Dedifferentiated amniotic fluid mesenchymal stem cell (primary cell): ENCODE data around the gene CTDSP2.
"Not testable (repeated sequence)": the region's sequence is repeated elsewhere in the genome, so short reads cannot be mapped to it uniquely, and the experiment has no call there.

Experiments used
- DNase-seq: peaks from one replicate; pipeline ENCODE4 v3.0.0-alpha.2; 2016; ENCODE audit errors: extremely low spot score

Gene CTDSP2

GRCh38 chr12:57846577-57847319 lies at the start of gene CTDSP2:
CTDSP2 (minus strand) TSS chr12:57846729; CDS start chr12:57846435, 294 bp downstream.
- DNase-seq, result peak; percentile 98

GRCh38 chr12:57896115-57896433 lies 49.5 kb upstream of the CTDSP2 start:
- no peak for DNase-seq

GRCh38 chr12:57895389-57896114 lies 49.0 kb upstream of the CTDSP2 start:
- no peak for DNase-seq

DNA sequence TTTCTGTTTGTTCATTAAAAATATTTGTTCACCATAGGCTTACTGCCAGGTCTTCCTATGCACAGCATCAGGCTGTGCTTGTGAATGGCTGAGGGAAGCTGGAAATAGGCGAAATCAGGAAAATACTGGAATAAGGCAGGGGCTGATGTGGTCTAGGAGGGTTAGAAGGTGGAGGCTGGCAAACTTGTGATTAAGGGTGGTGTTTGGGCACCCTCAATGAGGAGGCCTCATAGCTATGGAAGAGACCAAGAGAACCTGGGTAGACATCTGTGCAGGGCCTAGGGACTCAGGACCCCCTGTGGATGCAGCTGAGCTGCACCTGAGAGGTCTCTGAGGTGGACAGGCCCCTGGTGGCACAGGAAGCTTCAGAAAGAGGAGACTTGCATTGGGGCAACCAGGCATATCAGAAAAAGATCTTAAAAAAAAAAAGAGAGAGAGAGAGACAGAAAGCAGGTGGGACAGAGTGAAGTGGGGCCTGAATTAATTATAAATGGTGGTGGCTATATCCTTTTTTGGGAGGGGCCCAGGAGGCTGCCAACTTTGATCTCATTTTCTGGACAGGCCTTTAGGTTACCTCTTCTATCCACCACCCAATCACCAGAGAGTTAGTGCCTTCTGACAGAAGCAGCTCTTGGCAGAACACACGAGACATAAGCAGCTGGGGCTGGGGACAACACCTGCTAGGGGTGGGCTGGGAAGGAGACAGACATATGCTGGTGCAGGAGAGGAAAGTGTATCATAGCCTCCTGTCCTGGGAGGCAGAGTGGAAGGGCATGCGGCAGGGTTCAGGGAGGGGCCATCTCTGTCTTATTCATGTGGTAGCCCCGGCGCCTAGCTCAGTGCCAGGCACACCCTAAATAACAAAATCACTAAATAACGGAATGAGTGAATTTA lies 48.1 kb upstream of the CTDSP2 start:
- DNase-seq, result no peak

- DNase-seq, result peak; percentile 96
Measured at GRCh38 chr12:57893431-57894353, 47.2 kb upstream of the CTDSP2 start.

GRCh38 chr12:57892232-57892972 lies 45.9 kb upstream of the CTDSP2 start:
- no peak for DNase-seq

DNA sequence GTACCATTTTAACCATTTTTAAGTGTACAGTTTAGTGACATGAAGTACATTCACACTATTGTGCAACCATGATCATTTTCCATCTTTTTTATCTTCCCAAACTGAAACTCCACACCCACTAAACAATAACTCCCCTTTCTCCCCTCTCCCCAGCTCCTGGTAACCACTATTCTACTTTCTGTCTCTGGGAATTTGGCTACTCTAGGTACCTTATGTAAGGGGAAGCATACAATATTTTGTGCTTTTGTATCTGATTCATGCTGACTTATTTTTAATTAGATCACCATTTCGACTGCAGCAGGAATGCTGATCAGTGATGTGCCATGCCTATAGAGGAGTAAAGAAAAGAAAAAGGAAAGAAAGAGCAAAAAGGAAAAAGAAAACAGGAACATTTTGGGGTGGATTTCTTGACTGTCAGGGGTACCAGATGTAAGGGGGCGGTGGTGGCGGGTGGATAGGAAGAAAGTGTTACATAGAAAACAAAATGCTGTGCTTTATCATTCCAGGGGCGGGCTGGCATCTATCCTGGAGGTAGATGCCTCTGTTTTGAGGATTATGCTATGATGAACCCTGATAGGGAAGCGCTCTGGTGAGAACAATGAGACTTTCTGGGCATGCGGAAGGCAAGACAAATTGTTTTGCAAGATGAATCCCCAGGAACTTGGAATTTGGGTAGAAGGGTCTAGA lies 45.2 kb upstream of the CTDSP2 start:
- DNase-seq, result no peak

DNA sequence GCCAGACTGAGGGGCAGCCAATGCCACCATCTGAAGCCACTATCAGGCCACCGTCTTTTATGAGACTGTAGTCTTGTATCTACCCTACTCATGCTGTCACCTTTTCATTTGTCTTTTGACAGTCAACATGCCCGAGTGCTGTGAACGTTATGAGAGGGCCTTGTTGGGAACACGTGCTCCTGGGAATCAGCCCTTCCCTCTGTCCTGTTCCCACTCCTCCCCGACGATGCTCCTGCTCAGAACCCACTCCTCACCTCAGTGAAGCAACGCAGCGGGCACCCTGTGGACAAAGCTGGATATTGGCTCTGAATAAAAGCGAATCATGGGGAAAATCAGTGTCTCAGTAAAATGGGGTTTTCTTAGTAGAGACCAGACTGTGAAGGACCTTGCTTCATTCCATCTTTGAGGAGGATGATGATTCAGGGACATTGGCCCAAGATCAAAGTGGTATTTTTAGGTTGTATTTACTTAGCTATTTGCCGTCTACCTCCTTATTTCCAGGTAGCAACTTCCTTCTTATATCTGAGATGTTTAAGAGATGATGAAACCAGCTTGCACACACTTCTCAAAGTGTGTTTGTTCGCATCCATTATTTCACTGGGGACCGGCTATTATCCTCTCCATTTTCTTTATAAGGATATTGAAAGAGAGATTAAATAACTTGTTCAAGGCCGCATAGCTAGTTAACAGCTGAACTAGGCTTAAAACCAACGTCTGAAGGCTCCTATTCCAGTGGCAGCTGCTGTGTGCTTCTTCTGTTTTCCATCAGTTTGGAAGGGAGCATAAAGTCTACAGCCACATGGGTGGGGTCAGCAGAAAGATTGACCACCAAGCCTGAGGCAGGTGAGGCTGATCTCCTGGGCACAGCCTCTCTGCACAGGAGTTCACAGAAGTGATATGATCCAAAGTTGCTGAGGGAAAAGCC lies 43.9 kb upstream of the CTDSP2 start:
- no peak for DNase-seq

- DNase-seq, result peak; percentile 78
Measured at GRCh38 chr12:57889500-57889989, 43.0 kb upstream of the CTDSP2 start.

- DNase-seq, result peak; percentile 39
Measured at GRCh38 chr12:57888409-57889157, 42.1 kb upstream of the CTDSP2 start.

DNA sequence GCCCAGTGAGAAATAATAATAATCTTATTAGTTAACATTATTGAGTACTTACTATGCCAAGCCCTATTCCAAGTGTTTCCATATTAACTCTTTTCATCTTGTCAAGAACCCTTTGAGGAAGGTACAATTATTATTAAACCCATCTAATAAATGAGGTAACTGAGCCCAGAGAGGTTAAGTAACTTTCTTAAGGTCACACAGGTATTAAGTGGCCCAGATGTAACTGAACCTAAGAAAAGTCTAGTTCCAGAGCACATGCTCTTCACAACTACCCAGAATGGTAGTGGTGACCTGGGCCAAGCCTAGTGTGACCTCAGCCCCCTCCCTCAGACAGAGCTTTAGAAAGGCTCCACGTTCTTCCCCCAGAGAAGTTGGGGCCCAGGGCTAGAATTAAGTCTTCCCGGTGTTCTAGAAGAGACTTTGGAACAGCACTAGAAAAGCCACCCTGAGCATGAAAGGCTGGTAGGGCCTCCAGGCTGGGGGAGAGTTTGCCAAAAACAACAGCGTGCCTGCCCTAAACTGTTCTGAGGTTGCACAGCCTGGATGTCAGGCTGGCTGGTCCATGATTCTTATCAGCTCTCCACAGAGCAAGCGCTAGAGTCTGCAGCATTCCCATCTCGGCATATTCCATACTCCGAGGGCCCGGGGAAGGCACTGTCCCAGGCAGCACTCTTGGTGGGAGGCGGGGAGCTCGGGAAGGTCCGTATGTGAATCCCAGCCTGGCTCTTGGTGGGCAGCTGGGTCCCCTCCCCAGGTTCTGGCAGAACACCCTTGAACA lies 41.3 kb upstream of the CTDSP2 start:
- peak; percentile 73 for DNase-seq

DNA sequence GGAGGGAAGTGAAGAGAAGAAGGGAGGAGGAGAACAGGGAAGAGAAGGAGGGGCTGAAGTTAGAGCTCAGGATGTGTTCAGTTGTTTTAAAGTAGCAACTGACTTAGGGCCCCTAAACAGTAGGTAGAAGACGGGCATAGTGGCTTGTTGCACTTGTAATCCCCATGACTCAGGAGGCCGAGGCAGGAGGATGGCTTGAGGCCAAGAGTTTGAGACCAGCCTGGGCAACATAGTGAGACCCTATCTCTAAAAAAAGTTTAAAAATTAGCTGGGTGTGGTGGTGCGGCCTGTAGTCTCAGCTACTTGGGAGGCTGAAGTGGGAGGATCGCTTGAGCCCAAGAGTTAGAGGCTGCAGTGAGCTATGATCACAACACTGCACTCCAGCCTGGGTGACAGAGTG lies 40.4 kb upstream of the CTDSP2 start:
- DNase-seq, result not testable (repeated sequence)

- DNase-seq, result no peak
Measured at GRCh38 chr12:57886542-57886941, 40.0 kb upstream of the CTDSP2 start.

- DNase-seq, result no peak
Measured at GRCh38 chr12:57885207-57885606, 38.7 kb upstream of the CTDSP2 start.

GRCh38 chr12:57883700-57884099 lies 37.2 kb upstream of the CTDSP2 start:
- DNase-seq, result no peak

DNA sequence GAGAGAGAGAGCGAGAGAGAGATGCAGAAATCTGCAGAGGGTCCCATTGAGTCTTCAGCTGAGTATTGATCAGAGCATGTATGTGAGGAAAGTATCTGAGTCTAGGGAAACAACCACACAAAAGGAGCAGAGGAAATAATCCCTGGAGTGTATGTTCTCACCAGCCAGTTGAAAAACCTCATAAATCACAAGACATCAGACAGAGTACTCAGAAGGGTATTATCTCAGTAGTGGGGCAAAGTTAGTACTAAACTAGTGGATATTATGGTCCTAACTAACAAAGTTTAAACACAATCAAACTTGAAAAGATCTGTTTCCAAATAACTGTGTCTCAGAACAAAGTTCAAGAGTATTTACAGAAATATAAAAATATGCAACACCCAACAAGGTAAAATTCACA lies 36.5 kb upstream of the CTDSP2 start:
- DNase-seq, result no peak

DNA sequence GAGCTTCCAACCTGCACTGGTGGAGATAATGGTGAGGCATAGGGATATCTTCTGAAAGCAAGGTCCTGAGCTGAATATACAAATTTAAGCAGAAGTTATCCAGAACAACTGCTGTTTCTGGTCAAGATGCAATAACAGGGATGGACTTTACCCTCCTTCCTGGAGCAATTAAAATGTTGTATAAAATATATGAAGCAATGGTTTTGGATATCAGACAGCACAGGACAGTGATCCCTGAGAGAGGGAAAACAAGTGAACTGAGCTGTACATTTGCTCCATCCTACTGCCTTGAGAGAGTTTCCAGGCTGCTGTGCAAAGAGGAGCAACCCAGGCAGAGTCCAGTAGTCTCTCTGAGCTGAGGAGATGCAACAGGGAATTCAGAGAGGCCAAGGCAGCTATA lies 36.0 kb upstream of the CTDSP2 start:
- DNase-seq, result no peak
